Measurements from ENCODE around the gene DMKN. TPM values are rescaled to one million over a fixed set of nuclear protein-coding genes. Genes with fewer than 3 reads are reported as not detected.

DMKN gene
- total and polyA plus RNA-seq, 2 experiments from 2014 or later, result 220 to 289 TPM

DNA sequence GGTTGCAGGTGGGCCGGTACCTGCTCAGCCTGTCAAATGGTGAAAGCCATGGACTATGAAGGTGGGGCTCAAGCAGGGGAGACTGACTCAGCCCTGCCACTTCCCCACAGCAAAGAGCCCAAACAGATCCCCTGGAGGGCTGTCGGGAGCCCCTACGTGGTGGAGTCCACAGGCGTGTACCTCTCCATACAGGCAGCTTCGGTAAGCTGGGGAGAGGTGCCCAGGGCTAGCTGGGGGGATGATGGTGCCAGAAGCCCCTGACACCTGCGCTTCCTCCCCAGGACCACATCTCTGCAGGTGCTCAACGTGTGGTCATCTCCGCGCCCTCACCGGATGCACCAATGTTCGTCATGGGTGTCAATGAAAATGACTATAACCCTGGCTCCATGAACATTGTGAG, 28.8 kb upstream of the DMKN start:
- no peak overlapping the region for H3K27ac ChIP-seq
- no peaks in the 10 kb centered on the region for H3K9me3 ChIP-seq (ENCODE audit: low read depth)
- H3K27me3 ChIP-seq, result no peaks in the 10 kb centered on the region
- TF ChIP-seq, protein P1, sequence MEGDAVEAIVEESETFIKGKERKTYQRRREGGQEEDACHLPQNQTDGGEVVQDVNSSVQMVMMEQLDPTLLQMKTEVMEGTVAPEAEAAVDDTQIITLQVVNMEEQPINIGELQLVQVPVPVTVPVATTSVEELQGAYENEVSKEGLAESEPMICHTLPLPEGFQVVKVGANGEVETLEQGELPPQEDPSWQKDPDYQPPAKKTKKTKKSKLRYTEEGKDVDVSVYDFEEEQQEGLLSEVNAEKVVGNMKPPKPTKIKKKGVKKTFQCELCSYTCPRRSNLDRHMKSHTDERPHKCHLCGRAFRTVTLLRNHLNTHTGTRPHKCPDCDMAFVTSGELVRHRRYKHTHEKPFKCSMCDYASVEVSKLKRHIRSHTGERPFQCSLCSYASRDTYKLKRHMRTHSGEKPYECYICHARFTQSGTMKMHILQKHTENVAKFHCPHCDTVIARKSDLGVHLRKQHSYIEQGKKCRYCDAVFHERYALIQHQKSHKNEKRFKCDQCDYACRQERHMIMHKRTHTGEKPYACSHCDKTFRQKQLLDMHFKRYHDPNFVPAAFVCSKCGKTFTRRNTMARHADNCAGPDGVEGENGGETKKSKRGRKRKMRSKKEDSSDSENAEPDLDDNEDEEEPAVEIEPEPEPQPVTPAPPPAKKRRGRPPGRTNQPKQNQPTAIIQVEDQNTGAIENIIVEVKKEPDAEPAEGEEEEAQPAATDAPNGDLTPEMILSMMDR (IDR thresholded peaks at IDR 0.05; ENCODE audit: low read depth, low read length), result no peak
- H3K36me3 ChIP-seq, result no peaks in the 10 kb centered on the region
- no peak overlapping the region for H3K4me3 ChIP-seq
- peaks cover 3% of the 10 kb centered on the region for H3K4me1 ChIP-seq (ENCODE audit: low read depth)
- no peak for DNase-seq (ENCODE audit: low read depth in 1 of 2, low spot score in 1 of 2)

DNA sequence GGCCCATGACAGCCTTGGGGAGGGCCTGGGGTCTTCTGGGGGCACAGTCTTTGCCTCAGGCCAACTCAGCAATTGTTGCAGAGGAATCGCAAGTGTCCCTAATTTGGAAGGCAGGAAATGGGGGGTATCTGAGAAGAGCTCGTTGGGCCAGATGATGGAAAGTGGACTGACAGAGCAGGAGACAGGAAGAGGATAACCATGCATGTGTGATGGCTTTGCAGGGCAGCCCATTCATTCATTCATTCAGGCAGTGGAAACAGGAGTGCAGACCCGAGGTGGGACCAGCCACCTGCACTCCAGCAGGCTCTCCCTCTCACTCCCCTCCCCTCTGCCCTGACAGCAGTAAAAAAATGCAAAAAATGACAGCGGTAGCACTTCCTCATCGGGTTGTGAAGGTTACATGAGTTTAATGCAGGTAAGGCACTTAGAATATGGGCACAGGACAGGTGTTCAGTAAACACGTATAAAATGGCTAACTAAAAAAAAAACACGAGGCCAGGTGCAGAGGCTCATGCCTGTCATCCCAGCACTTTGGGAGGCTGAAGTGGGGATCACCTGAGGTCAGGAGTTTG, 27.0 kb upstream of the DMKN start:
- H3K36me3 ChIP-seq, result no peaks in the 10 kb centered on the region
- H3K27me3 ChIP-seq, result no peaks in the 10 kb centered on the region
- no peak for DNase-seq (ENCODE audit: low read depth in 1 of 2, low spot score in 1 of 2)
- H3K27ac ChIP-seq, result no peak overlapping the region
- TF ChIP-seq, protein P1 (IDR thresholded peaks at IDR 0.05; ENCODE audit: low read depth, low read length), result no peak
- no peak overlapping the region for H3K4me3 ChIP-seq
- H3K4me1 ChIP-seq (ENCODE audit: low read depth), result peaks cover 3% of the 10 kb centered on the region
- no peaks in the 10 kb centered on the region for H3K9me3 ChIP-seq (ENCODE audit: low read depth)

DNA sequence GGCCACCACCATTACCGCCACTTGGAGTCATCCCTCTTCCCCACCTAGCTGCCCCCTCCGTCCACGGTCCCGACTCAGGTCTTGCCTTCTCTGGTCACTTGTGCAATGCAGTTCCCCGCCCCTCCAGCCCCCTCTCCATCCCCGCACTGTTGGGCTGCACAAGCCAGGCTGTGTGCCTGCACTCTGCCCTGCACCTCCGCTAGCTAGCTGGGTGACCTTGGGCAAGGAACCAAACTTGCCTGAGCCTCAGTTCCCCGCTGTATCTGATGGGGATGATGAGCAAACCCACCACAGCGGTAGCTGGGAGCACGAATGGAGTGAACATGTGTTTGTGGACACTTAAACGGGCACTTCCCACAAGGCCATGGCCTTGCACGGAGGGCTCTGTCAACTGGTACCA, 26.4 kb upstream of the DMKN start:
- H3K27me3 ChIP-seq, result no peaks in the 10 kb centered on the region
- H3K36me3 ChIP-seq, result no peaks in the 10 kb centered on the region
- H3K27ac ChIP-seq, result no peak overlapping the region
- peaks cover 3% of the 10 kb centered on the region for H3K4me1 ChIP-seq (ENCODE audit: low read depth)
- TF ChIP-seq, protein P1 (IDR thresholded peaks at IDR 0.05; ENCODE audit: low read depth, low read length), result no peak
- no peak overlapping the region for H3K4me3 ChIP-seq
- no peaks in the 10 kb centered on the region for H3K9me3 ChIP-seq (ENCODE audit: low read depth)
- no peak for DNase-seq (ENCODE audit: low read depth in 1 of 2, low spot score in 1 of 2)

DNA sequence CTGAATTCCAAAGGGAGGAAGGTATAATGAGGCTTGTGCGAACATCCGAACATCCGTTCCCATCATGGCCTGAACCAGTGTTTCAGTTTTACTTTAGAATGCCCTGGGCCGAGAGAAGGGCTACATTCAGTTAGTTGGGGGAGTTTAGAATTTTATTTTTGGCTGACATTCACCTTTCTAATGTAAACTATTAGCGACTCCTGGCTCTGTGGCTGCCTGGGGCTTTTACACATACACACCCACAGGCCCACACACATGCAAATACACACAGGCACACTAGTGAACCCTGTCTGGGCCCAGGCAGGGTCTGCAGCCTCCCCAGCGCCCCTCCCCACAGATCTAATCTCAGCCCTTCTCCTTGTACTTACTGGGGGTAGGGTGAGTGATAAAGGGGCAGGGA, 25.9 kb upstream of the DMKN start:
- TF ChIP-seq, protein P1 (IDR thresholded peaks at IDR 0.05; ENCODE audit: low read depth, low read length), result no peak
- peaks cover under 1% of the 10 kb centered on the region for H3K4me1 ChIP-seq (ENCODE audit: low read depth)

DNA sequence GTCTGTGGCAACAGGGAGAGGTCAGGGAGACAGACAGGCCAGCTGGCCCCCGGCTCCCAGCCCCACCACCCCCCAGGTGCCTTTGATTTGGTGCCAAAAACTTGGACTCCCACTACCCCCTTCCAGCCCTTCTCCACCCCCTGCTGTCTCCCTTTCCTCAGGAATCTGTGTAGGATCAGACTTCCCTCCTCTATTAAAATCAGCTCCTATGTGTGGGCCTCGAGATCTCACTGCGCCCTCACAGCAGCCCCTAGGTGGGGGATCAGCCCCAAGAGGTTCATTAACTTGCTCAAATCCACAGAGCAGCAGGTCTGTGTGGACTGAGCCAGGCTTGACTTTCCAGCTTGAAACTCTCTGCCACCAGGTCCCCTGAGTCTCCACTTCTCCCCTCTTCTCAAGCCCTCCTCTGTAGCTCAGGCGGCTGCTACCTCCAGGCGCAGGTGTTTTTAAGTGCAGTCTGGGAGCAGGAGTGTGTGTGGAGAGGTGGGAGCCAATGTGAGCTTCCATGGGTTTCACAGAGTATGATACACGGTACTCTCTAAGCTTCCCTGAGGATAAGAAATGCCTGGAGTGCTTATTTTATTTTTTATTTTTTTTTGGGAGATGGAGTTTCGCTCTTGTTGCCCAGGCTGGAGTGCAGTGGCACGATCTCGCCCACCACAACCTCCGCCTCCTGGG, 21.5 kb upstream of the DMKN start:
- TF ChIP-seq, protein P1 (IDR thresholded peaks at IDR 0.05; ENCODE audit: low read depth, low read length), result no peak
- Histone ChIP-seq H3K36me3 (no peaks in the 10 kb centered on the region), H3K27ac (no peak overlapping the region), H3K27me3 (no peaks in the 10 kb centered on the region), H3K4me1 (ENCODE audit: low read depth) (no peaks in the 10 kb centered on the region), H3K4me3 (no peak overlapping the region), H3K9me3 (ENCODE audit: low read depth) (no peaks in the 10 kb centered on the region)
- DNase-seq (ENCODE audit: low read depth in 1 of 2, low spot score in 1 of 2), result no peak

More for the DNA sequence above, 25.9 kb upstream of the DMKN start:
- no peaks in the 10 kb centered on the region for H3K9me3 ChIP-seq (ENCODE audit: low read depth)
- H3K36me3 ChIP-seq, result no peaks in the 10 kb centered on the region
- no peak overlapping the region for H3K27ac ChIP-seq
- no peak for DNase-seq (ENCODE audit: low read depth in 1 of 2, low spot score in 1 of 2)
- no peak overlapping the region for H3K4me3 ChIP-seq
- no peaks in the 10 kb centered on the region for H3K27me3 ChIP-seq
